ENCODE results near the gene TGM3. TPM values are rescaled to one million over a fixed set of nuclear protein-coding genes. Genes with fewer than 3 reads are reported as not detected.

Gene TGM3
- total RNA-seq, 1 experiment from 2014 or later: not detected

DNA sequence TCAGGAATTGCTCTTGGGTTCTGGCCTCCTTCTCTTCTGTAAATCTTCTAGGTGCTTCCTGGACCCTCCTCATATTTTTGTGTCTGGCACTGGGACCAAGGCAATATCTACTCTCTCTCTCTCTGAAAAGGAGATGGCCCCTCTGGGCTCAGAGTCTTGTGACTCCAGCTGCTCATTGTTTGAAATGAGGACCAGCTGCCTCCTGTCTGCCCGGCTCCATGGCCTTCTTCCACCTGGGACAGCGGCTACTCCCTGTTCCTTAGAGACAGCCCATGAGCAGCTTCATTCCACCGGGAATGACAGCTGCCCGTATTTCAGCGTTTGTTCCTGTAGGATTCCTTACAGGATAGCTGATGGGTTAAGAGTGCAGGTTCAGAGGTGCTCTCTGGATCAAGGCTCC, 2.9 kb downstream of the TGM3 start:
- Histone ChIP-seq H3K4me3 (no peak overlapping the region), H3F3A (ENCODE audit: insufficient read depth, low read depth) (no peaks in the 10 kb centered on the region), H2AFZ (no peak overlapping the region), H4K20me1 (ENCODE audit: insufficient read depth) (no peaks in the 10 kb centered on the region; the same call in 1 of the 2 replicates), H3K27me3 (ENCODE audit: insufficient read depth, low read depth) (no peaks in the 10 kb centered on the region), H3K79me2 (ENCODE audit: low read depth) (no peaks in the 10 kb centered on the region), H3K4me2 (no peak overlapping the region), H3K4me1 (replicated peaks; ENCODE audit: insufficient read depth) (no peaks in the 10 kb centered on the region), H3K9me3 (ENCODE audit: insufficient read depth, low read depth) (no peaks in the 10 kb centered on the region), H3K9me2 (ENCODE audit: insufficient read depth) (no peaks in the 10 kb centered on the region), H3K27ac (no peak overlapping the region), H3K36me3 (ENCODE audit: low read depth) (no peaks in the 10 kb centered on the region)
- TF ChIP-seq EZH2 (IDR thresholded peaks at IDR 0.05; ENCODE audit: low read depth): no peak
- intact Hi-C loops (cut with micrococcal nuclease; ENCODE audit: unreplicated experiment): no loop called here
- no TSS peak for BruUV-seq (replicated peaks)
- ChIA-PET POLR2A (ENCODE audit: unreplicated experiment) (no interaction called here), CTCF (no interaction called here)
- no peak for DNase-seq

DNA sequence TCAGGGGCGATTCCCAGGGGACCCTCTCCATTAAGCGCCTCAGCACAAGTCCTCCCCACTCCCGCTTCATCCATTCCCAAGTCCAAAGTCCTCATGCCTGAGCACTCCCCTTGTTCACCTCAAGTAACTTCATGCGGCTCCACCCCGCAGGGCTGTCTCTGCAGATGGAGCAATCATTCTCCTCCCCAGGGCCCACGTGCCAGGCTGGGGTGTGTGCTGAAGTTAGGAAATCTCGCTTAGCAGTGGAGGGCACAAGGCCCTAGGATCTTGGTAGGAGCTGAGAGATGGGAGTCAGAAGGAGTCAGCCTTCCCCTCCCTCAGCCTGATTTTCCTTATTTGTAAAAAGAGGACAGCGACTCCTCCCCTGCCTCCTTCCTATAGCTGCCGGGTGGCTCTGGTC, 3.5 kb downstream of the TGM3 start:
- POLR2A ChIA-PET (ENCODE audit: unreplicated experiment): no interaction called here
- no peaks in the 10 kb centered on the region; the same call in 1 of the 2 replicates for H4K20me1 ChIP-seq (ENCODE audit: insufficient read depth)
- H3K9me3 ChIP-seq (ENCODE audit: insufficient read depth, low read depth): no peaks in the 10 kb centered on the region
- no peaks in the 10 kb centered on the region for H3F3A ChIP-seq (ENCODE audit: insufficient read depth, low read depth)
- TF ChIP-seq, protein P1, sequence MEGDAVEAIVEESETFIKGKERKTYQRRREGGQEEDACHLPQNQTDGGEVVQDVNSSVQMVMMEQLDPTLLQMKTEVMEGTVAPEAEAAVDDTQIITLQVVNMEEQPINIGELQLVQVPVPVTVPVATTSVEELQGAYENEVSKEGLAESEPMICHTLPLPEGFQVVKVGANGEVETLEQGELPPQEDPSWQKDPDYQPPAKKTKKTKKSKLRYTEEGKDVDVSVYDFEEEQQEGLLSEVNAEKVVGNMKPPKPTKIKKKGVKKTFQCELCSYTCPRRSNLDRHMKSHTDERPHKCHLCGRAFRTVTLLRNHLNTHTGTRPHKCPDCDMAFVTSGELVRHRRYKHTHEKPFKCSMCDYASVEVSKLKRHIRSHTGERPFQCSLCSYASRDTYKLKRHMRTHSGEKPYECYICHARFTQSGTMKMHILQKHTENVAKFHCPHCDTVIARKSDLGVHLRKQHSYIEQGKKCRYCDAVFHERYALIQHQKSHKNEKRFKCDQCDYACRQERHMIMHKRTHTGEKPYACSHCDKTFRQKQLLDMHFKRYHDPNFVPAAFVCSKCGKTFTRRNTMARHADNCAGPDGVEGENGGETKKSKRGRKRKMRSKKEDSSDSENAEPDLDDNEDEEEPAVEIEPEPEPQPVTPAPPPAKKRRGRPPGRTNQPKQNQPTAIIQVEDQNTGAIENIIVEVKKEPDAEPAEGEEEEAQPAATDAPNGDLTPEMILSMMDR (conservative IDR thresholded peaks at IDR 0.05): no peak
- no peak for TF ChIP-seq EZH2 (IDR thresholded peaks at IDR 0.05; ENCODE audit: low read depth)
- H3K27me3 ChIP-seq (ENCODE audit: insufficient read depth, low read depth): no peaks in the 10 kb centered on the region
- H2AFZ ChIP-seq: no peak overlapping the region
- BruUV-seq (replicated peaks): no TSS peak
- no peaks in the 10 kb centered on the region for H3K4me1 ChIP-seq (replicated peaks; ENCODE audit: insufficient read depth)
- no peaks in the 10 kb centered on the region for H3K9me2 ChIP-seq (ENCODE audit: insufficient read depth)
- no peaks in the 10 kb centered on the region for H3K36me3 ChIP-seq (ENCODE audit: low read depth)
- no peaks in the 10 kb centered on the region for H3K79me2 ChIP-seq (ENCODE audit: low read depth)
- no peak overlapping the region for H3K4me3 ChIP-seq
- CTCF ChIA-PET: no interaction called here
- no peak overlapping the region for H3K4me2 ChIP-seq
- H3K27ac ChIP-seq: no peak overlapping the region
- no peak for DNase-seq
- intact Hi-C loops (cut with micrococcal nuclease; ENCODE audit: unreplicated experiment): no loop called here

DNA sequence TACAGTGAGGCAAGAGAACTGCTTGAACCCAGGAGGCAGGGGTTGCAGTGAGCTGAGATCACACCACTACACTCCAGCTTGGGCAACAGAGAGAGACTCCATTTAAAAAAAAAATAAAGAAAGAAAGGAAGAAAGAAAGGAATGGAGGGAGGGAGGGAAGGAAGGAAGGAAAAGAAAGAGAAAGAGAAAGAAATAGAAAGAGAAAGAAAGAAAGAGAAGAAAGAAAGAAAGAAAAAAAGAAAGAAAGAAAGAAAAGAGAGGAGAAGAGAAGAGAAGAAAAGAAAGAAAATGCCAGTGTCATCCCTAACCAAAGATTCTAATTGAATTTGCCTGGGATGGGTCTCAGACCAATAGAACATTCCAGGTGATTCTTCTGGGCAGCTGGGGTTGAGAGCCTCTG, 4.2 kb downstream of the TGM3 start:
- POLR2A ChIA-PET (ENCODE audit: unreplicated experiment): no interaction called here
- Histone ChIP-seq H3K4me2 (no peak overlapping the region), H3K9me2 (ENCODE audit: insufficient read depth) (no peaks in the 10 kb centered on the region), H3K79me2 (ENCODE audit: low read depth) (no peaks in the 10 kb centered on the region), H2AFZ (no peak overlapping the region), H3K36me3 (ENCODE audit: low read depth) (no peaks in the 10 kb centered on the region), H3K4me3 (no peak overlapping the region), H4K20me1 (ENCODE audit: insufficient read depth) (no peaks in the 10 kb centered on the region; the same call in 1 of the 2 replicates), H3F3A (ENCODE audit: insufficient read depth, low read depth) (no peaks in the 10 kb centered on the region), H3K27me3 (ENCODE audit: insufficient read depth, low read depth) (0 out of 2 replicates have a peak, but pooled peaks cover 5% of the 10 kb centered on the region), H3K9me3 (ENCODE audit: insufficient read depth, low read depth) (no peaks in the 10 kb centered on the region), H3K27ac (no peak overlapping the region), H3K4me1 (replicated peaks; ENCODE audit: insufficient read depth) (no peaks in the 10 kb centered on the region)
- TF ChIP-seq, protein P1 (conservative IDR thresholded peaks at IDR 0.05): no peak
- TF ChIP-seq EZH2 (IDR thresholded peaks at IDR 0.05; ENCODE audit: low read depth): no peak
- no TSS peak for BruUV-seq (replicated peaks)
- CTCF ChIA-PET: no interaction called here
- intact Hi-C loops (cut with micrococcal nuclease; ENCODE audit: unreplicated experiment): no loop called here
- DNase-seq: no peak

DNA sequence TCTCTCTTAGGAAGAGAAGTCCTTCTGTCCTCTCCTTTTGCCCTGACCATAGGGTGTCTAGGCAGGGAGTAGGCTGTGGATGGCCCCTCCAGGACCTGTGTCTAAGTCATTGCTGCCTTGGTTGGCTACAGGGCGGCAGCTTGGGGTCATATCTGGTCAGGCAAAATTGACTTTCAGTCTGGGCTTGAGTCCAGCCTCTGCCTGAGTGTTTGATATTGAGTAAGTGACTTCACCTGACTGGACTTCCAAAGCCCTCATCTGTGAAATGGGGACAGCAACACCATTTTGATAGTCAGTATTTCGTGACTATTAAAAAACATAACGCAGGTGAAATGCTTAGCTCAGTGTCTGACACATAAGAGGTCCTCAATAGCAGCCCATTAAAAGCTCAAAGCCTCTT, 4.6 kb downstream of the TGM3 start:
- POLR2A ChIA-PET (ENCODE audit: unreplicated experiment): interaction anchor here (0.7 kb wide), 1 partner anchor 501 kb away, joined by 11 read pairs; no protein-coding TSS in a partner anchor

More for the DNA sequence above, 4.6 kb downstream of the TGM3 start:
- Histone ChIP-seq H3K27me3 (ENCODE audit: insufficient read depth, low read depth) (0 out of 2 replicates have a peak, but pooled peaks cover 5% of the 10 kb centered on the region), H3K4me3 (no peak overlapping the region), H3F3A (ENCODE audit: insufficient read depth, low read depth) (no peaks in the 10 kb centered on the region), H3K9me2 (ENCODE audit: insufficient read depth) (no peaks in the 10 kb centered on the region), H4K20me1 (ENCODE audit: insufficient read depth) (no peaks in the 10 kb centered on the region; the same call in 1 of the 2 replicates), H3K4me1 (replicated peaks; ENCODE audit: insufficient read depth) (no peaks in the 10 kb centered on the region), H3K9me3 (ENCODE audit: insufficient read depth, low read depth) (no peaks in the 10 kb centered on the region), H3K79me2 (ENCODE audit: low read depth) (no peaks in the 10 kb centered on the region), H2AFZ (no peak overlapping the region), H3K36me3 (ENCODE audit: low read depth) (no peaks in the 10 kb centered on the region), H3K4me2 (no peak overlapping the region), H3K27ac (no peak overlapping the region)
- TF ChIP-seq, protein P1 (conservative IDR thresholded peaks at IDR 0.05): no peak
- no peak for TF ChIP-seq EZH2 (IDR thresholded peaks at IDR 0.05; ENCODE audit: low read depth)
- no peak for DNase-seq
- CTCF ChIA-PET: no interaction called here
- no TSS peak for BruUV-seq (replicated peaks)
- intact Hi-C loops (cut with micrococcal nuclease; ENCODE audit: unreplicated experiment): no loop called here
